Left ventricle myocardium inferior (tissue), 1 donor: ENCODE data around the gene ZNF641. TPM values are rescaled to one million over a fixed set of nuclear protein-coding genes. Genes with fewer than 3 reads are reported as not detected.

Source experiments
- DNase-seq: peaks from one replicate; pipeline ENCODE4 v3.0.0-alpha.2; 2020
- H3K27ac ChIP-seq: fragments of 200-600 bp; replicated peaks from 2 replicates; pipeline ENCODE4 v1.8.0; 2021
- H3K27me3 ChIP-seq: fragments of 200-600 bp; 2 replicates; pipeline ENCODE4 v1.8.0; 2021; ENCODE audit warnings: low read depth
- H3K36me3 ChIP-seq: fragments of 200-600 bp; 2 replicates; pipeline ENCODE4 v1.8.0; 2021
- H3K4me1 ChIP-seq: fragments of 200-600 bp; 2 replicates; pipeline ENCODE4 v1.8.0; 2021
- H3K4me3 ChIP-seq: fragments of 200-600 bp; 2 replicates; pipeline ENCODE4 v1.8.0; 2021; ENCODE audit warnings: mild to moderate bottlenecking, moderate library complexity
- H3K9me3 ChIP-seq: fragments of 200-600 bp; replicated peaks from 2 replicates; pipeline ENCODE4 v1.8.0; 2021
- intact Hi-C: fragments of 100-400 bp; cut with micrococcal nuclease; formaldehyde crosslinking; loops from one replicate; pipeline ENCODE4 v1.11.0; 2022
- total RNA-seq: library from RNA; stranded (reverse); fragmentation: NEBNext Ultra II Directional; extraction: Animal tissue kit (Norgen Biotek cat#: 25700); gene quantifications from one replicate; pipeline ENCODE4 v1.2.1, GENCODE V29; 2021
- TF ChIP-seq, protein P1 (sequence below): fragments of 200-600 bp; IDR thresholded peaks from 2 replicates; pipeline ENCODE4 v1.8.0; 2021; ENCODE audit warnings: antibody characterized with exemption, mild to moderate bottlenecking, borderline replicate concordance
- donor health status: DM: no; HTN: yes; CAD: no; lungs with severe emphysema.

Gene ZNF641
- total RNA-seq, 1 donor from 2014 or later: 16.0 TPM

DNA sequence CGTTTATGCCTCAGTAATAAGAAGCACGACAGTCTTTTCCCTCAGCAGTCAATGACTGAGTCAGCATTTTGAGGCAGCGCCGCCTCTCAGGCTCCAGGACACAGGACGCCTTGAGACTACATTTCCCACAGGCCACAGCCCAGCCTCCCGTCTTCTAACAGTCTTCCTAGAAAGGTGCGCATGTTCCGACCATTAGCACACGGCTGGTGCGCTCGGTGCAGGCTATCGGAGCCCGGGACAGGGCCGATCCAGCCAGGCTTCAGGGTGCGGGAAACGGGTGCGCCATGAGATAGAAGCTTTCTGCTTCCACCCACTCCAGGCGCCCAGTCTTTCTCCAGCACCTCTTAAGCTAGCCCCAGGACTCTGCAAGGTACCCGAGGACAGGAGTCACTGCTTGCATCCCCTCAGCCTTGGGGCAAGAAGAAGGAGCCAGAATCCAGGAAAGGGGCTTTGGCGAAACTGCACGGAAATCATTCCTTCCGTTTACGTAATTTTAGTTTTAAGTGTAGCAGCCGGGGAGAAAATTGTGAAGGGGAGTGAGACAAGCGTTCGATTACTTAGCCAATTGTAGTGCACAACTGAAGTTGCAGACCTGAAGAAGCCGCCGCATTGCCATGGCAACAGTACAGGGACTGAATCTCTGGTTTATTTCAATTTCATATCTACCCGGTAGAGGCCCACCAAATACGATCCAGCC, 54.0 kb downstream of the ZNF641 start:
- H3K27me3 ChIP-seq: no peaks in the 10 kb centered on the region
- TF ChIP-seq, protein P1, sequence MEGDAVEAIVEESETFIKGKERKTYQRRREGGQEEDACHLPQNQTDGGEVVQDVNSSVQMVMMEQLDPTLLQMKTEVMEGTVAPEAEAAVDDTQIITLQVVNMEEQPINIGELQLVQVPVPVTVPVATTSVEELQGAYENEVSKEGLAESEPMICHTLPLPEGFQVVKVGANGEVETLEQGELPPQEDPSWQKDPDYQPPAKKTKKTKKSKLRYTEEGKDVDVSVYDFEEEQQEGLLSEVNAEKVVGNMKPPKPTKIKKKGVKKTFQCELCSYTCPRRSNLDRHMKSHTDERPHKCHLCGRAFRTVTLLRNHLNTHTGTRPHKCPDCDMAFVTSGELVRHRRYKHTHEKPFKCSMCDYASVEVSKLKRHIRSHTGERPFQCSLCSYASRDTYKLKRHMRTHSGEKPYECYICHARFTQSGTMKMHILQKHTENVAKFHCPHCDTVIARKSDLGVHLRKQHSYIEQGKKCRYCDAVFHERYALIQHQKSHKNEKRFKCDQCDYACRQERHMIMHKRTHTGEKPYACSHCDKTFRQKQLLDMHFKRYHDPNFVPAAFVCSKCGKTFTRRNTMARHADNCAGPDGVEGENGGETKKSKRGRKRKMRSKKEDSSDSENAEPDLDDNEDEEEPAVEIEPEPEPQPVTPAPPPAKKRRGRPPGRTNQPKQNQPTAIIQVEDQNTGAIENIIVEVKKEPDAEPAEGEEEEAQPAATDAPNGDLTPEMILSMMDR: no peak

DNA sequence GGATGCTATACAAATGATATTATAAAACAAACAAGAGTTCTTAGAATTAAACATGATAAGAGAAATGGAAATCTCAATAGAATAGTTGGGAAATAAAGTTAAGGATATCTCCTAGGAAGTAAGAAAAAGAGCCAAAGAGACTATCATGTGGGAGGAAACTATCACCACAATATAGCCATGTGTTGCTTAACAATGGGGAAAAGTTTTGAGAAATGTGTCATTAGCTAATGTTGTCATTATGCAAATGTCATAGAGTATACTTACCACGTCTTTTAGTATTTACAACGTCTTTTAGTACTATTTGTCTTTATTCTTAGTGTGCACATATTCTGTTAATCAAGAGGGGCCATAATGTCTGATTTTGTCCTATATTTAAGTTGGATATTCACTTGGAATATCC, 58.7 kb downstream of the ZNF641 start:
- Histone ChIP-seq H3K36me3 (no peaks in the 10 kb centered on the region), H3K27ac (no peak overlapping the region), H3K27me3 (peaks cover 12% of the 10 kb centered on the region), H3K4me1 (peaks cover 8% of the 10 kb centered on the region), H3K9me3 (no peaks in the 10 kb centered on the region), H3K4me3 (no peak overlapping the region)
- DNase-seq: no peak
- intact Hi-C loops: no loop called here
- TF ChIP-seq, protein P1: no peak

More for the DNA sequence above, 54.0 kb downstream of the ZNF641 start:
- Histone ChIP-seq H3K9me3 (no peaks in the 10 kb centered on the region), H3K4me3 (peak overlapping the region; percentile 70), H3K4me1 (peaks cover 9% of the 10 kb centered on the region), H3K36me3 (no peaks in the 10 kb centered on the region), H3K27ac (peak overlapping the region; percentile 40)
- peak; percentile 79 for DNase-seq
- intact Hi-C loops: no loop called here

DNA sequence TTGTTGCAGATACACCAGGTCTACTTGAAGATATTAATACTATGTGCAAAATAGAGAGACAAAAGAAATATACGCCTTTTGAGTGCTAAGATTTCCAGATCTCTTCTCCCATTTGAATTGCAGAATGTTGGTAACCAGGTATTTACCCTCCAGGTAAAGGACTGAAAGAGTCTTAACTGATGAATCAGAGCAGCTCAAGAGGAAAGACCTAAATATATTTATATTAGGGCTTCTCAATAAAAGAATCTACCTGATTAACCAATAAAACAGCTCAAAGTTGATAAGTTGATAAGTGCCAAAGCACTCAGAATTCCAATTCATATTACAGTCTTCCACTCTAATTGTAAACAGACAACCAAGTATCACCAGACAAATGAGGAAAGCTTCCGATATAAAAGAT, 59.2 kb downstream of the ZNF641 start:
- no peak overlapping the region for H3K4me3 ChIP-seq
- no peak for DNase-seq
- H3K4me1 ChIP-seq: peaks cover 4% of the 10 kb centered on the region
- H3K9me3 ChIP-seq: no peaks in the 10 kb centered on the region
- intact Hi-C loops: no loop called here
- no peaks in the 10 kb centered on the region for H3K36me3 ChIP-seq
- H3K27ac ChIP-seq: no peak overlapping the region
- TF ChIP-seq, protein P1: no peak
- peaks cover 12% of the 10 kb centered on the region for H3K27me3 ChIP-seq

DNA sequence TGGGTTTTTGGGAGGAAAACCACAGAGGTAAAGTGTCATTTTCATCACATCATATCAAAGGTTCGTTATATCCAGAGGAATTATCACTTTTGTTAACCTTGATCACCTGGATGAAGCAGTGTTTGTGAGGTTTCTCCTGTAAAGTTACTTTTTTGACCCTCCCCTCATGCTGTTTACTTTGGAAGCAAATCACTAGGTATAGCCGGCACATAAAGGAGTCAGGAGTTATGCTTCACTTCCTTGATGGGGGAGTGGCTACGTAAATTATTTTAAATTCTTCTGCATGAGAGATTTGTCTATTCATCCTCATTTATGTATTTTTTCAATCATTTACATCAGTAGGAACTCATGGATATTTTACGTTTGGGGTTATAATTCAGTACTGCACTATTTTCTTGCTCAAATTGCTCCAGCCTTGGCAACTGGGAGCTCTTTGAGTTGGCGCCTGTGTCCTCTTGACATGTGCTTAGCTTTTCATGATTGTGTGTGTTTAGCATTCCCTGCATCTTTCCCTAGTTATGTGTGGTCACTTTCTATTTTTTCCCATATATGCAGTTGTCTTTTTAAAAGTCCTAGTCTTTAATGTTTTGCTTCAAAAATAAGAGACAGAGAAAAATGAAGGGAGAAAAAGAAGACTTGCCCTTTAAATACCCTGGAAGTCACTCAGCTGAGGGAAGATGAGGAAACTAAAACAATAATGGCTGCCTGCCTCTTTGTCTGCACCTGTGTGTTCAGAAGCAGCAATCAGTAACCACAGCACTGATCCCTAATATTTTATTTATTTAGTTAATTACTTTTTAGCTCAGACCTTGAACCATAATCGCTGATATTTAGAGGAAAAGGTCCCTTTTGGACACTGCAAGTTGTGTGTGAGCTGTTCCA, 62.1 kb downstream of the ZNF641 start:
- TF ChIP-seq, protein P1: no peak
- Histone ChIP-seq H3K36me3 (no peaks in the 10 kb centered on the region), H3K9me3 (no peaks in the 10 kb centered on the region), H3K27me3 (peaks cover 12% of the 10 kb centered on the region), H3K4me3 (no peak overlapping the region), H3K27ac (no peak overlapping the region), H3K4me1 (no peaks in the 10 kb centered on the region)
- intact Hi-C loops: no loop called here
- DNase-seq: no peak

Other genes starting within 250 kb of the ZNF641 start
- gene SENP1, start 244.8 kb downstream of the ZNF641 start, total RNA-seq: 5.3 TPM
- gene PFKM, start 231.6 kb downstream of the ZNF641 start, total RNA-seq: 671 TPM
- 80.3 TPM for gene ASB8, start 193.4 kb downstream of the ZNF641 start, total RNA-seq
- gene CCDC184, start 167.3 kb downstream of the ZNF641 start, total RNA-seq: 1.0 TPM
- gene OR10AD1, start 147.6 kb downstream of the ZNF641 start, total RNA-seq: not detected
- gene ANP32D, start 121.6 kb upstream of the ZNF641 start, total RNA-seq: not detected
- not detected for gene C12orf54, start 131.6 kb upstream of the ZNF641 start, total RNA-seq
- not detected for gene OR8S1, start 174.7 kb upstream of the ZNF641 start, total RNA-seq
- not detected for gene LALBA, start 219.1 kb upstream of the ZNF641 start, total RNA-seq